ENCODE results near the gene LILRA5. TPM values are rescaled to one million over a fixed set of nuclear protein-coding genes. Genes with fewer than 3 reads are reported as not detected.
"Not testable (repeated sequence)": the region's sequence is repeated elsewhere in the genome, so short reads cannot be mapped to it uniquely, and the experiment has no call there.

LILRA5 gene
- total and polyA plus RNA-seq, 8 donors: 1.1 to 8.5 (median 2.7) TPM; not detected in 2

- DNase-seq: no peak
- peaks cover 0 to 10% (median 5%) of the 10 kb centered on the region in 4 donors for H3K9me3 ChIP-seq
- H3K27ac ChIP-seq: no peak overlapping the region
- H3K4me1 ChIP-seq: no peaks in the 10 kb centered on the region
- intact Hi-C loops (cut with DNase I; ENCODE audit: low total_unique reads): no loop called here
- H3K4me3 ChIP-seq: no peak overlapping the region
- no peaks in the 10 kb centered on the region for H3K36me3 ChIP-seq
- 42 to 65% (median 47%) methylated on average over 2 to 4 of the region's 4 CpGs for WGBS, 5 donors
- H3K27me3 ChIP-seq: peaks cover 0 to 38% (median 5%) of the 10 kb centered on the region in 3 donors
- TF ChIP-seq CTCF (IDR thresholded peaks at IDR 0.05) (no peak), POLR2AphosphoS5 (IDR thresholded peaks at IDR 0.05) (no peak), POLR2A (IDR thresholded peaks at IDR 0.05) (no peak), EP300 (IDR thresholded peaks at IDR 0.05) (no peak)
Measured at GRCh38 chr19:54298357-54299125, 14.4 kb downstream of the LILRA5 start.

GRCh38 chr19:54297759-54298305 is 15.1 kb downstream of the LILRA5 start:
- no peak overlapping the region for H3K4me3 ChIP-seq
- no peaks in the 10 kb centered on the region for H3K4me1 ChIP-seq
- no peaks in the 10 kb centered on the region for H3K36me3 ChIP-seq
- 36 to 49% (median 45%) methylated on average over 7 of the region's 7 CpGs for WGBS, 5 donors
- TF ChIP-seq CTCF (IDR thresholded peaks at IDR 0.05) (no peak), EP300 (IDR thresholded peaks at IDR 0.05) (no peak), POLR2A (IDR thresholded peaks at IDR 0.05) (no peak), POLR2AphosphoS5 (IDR thresholded peaks at IDR 0.05) (no peak)
- H3K9me3 ChIP-seq: peaks cover 0 to 10% (median 5%) of the 10 kb centered on the region in 4 donors
- H3K27me3 ChIP-seq: peaks cover 0 to 41% (median 5%) of the 10 kb centered on the region in 3 donors
- no peak overlapping the region for H3K27ac ChIP-seq
- intact Hi-C loops (cut with DNase I; ENCODE audit: low total_unique reads): no loop called here
- DNase-seq: no peak

- intact Hi-C loops (cut with DNase I; ENCODE audit: low total_unique reads): no loop called here
- WGBS, 5 donors: 75 to 92% (median 86%) methylated on average over 6 of the region's 6 CpGs
- no peak overlapping the region for H3K4me3 ChIP-seq
- H3K27ac ChIP-seq: no peak overlapping the region
- H3K9me3 ChIP-seq: peaks cover 0 to 10% (median 5%) of the 10 kb centered on the region in 4 donors
- H3K36me3 ChIP-seq: no peaks in the 10 kb centered on the region
- H3K27me3 ChIP-seq: peaks cover 0 to 56% (median 5%) of the 10 kb centered on the region in 3 donors
- TF ChIP-seq POLR2AphosphoS5 (IDR thresholded peaks at IDR 0.05) (no peak), POLR2A (IDR thresholded peaks at IDR 0.05) (no peak), EP300 (IDR thresholded peaks at IDR 0.05) (no peak), CTCF (IDR thresholded peaks at IDR 0.05) (no peak)
- no peak for DNase-seq
- H3K4me1 ChIP-seq: no peaks in the 10 kb centered on the region
Measured at GRCh38 chr19:54294539-54294938, 18.4 kb downstream of the LILRA5 start.

GRCh38 chr19:54289160-54289559 is 23.8 kb downstream of the LILRA5 start:
- not testable (repeated sequence) for H3K36me3 ChIP-seq

GRCh38 chr19:54287456-54287855 is 25.5 kb downstream of the LILRA5 start:
- Histone ChIP-seq H3K9me3 (no peaks in the 10 kb centered on the region), H3K27ac (no peak overlapping the region), H3K27me3 (peaks cover 0 to 27% (median 0%) of the 10 kb centered on the region in 3 donors), H3K4me1 (no peaks in the 10 kb centered on the region), H3K36me3 (no peaks in the 10 kb centered on the region), H3K4me3 (no peak overlapping the region)
- intact Hi-C loops (cut with DNase I; ENCODE audit: low total_unique reads): no loop called here
- TF ChIP-seq EP300 (IDR thresholded peaks at IDR 0.05) (no peak), POLR2AphosphoS5 (IDR thresholded peaks at IDR 0.05) (no peak), CTCF (IDR thresholded peaks at IDR 0.05) (no peak), POLR2A (IDR thresholded peaks at IDR 0.05) (no peak)
- DNase-seq: no peak
- 65 to 77% (median 72%) methylated on average over 4 of the region's 4 CpGs for WGBS, 5 donors

More at GRCh38 chr19:54289160-54289559, 23.8 kb downstream of the LILRA5 start:
- peaks cover 0 to 31% (median 0%) of the 10 kb centered on the region in 3 donors for H3K27me3 ChIP-seq
- H3K27ac ChIP-seq; H3K9me3 ChIP-seq; DNase-seq; intact Hi-C loops (cut with DNase I; ENCODE audit: low total_unique reads); H3K4me3 ChIP-seq; H3K4me1 ChIP-seq: not testable (repeated sequence)
- WGBS, 5 donors: 58 to 74% (median 61%) methylated on average over 8 of the region's 8 CpGs

GRCh38 chr19:54286283-54286682 is 26.7 kb downstream of the LILRA5 start:
- peaks cover 0 to 32% (median 6%) of the 10 kb centered on the region in 3 donors for H3K27me3 ChIP-seq
- 50 to 70% (median 60%) methylated on average over 2 to 10 of the region's 10 CpGs for WGBS, 5 donors
- intact Hi-C loops (cut with DNase I; ENCODE audit: low total_unique reads); H3K36me3 ChIP-seq; H3K4me1 ChIP-seq; H3K4me3 ChIP-seq; DNase-seq; H3K27ac ChIP-seq; H3K9me3 ChIP-seq: not testable (repeated sequence)

GRCh38 chr19:54285427-54286056 is 27.4 kb downstream of the LILRA5 start:
- H3K9me3 ChIP-seq; H3K4me1 ChIP-seq; DNase-seq; H3K36me3 ChIP-seq; H3K27ac ChIP-seq; H3K4me3 ChIP-seq; intact Hi-C loops (cut with DNase I; ENCODE audit: low total_unique reads): not testable (repeated sequence)
- peaks cover 0 to 29% (median 6%) of the 10 kb centered on the region in 3 donors for H3K27me3 ChIP-seq
- 55 to 80% (median 62%) methylated on average over 2 to 11 of the region's 12 CpGs for WGBS, 5 donors
